ENCODE results near the gene PRELID3B.
"Not testable (repeated sequence)": the region's sequence is repeated elsewhere in the genome, so short reads cannot be mapped to it uniquely, and the experiment has no call there.

PRELID3B gene

GRCh38 chr20:59047938-59048680 is 5.5 kb upstream of the PRELID3B start:
- DNase-seq, result no peak

GRCh38 chr20:59046862-59047261 is 4.3 kb upstream of the PRELID3B start:
- no peak for DNase-seq

GRCh38 chr20:59044796-59045195 is 2.2 kb upstream of the PRELID3B start:
- no peak for DNase-seq

- no peak for DNase-seq
Observed at GRCh38 chr20:59044295-59044694, 1.7 kb upstream of the PRELID3B start.

GRCh38 chr20:59043698-59044097 is 1.1 kb upstream of the PRELID3B start:
- DNase-seq, result no peak

GRCh38 chr20:59042796-59043631 is 428 bp upstream of the PRELID3B start:
- peak; percentile 95 for DNase-seq

- DNase-seq, result not testable (repeated sequence)
Observed at GRCh38 chr20:59041487-59041886, 1.1 kb downstream of the PRELID3B start.

- no peak for DNase-seq
Observed at GRCh38 chr20:59040667-59041066, 1.9 kb downstream of the PRELID3B start.

GRCh38 chr20:59039233-59039632 is 3.4 kb downstream of the PRELID3B start:
- DNase-seq, result no peak

- DNase-seq, result no peak
Observed at GRCh38 chr20:59037386-59037785, 5.2 kb downstream of the PRELID3B start.

- no peak for DNase-seq
Observed at GRCh38 chr20:59035381-59035780, 7.2 kb downstream of the PRELID3B start.

GRCh38 chr20:59033616-59034165 is 8.9 kb downstream of the PRELID3B start:
- no peak for DNase-seq

GRCh38 chr20:59033093-59033492 is 9.5 kb downstream of the PRELID3B start:
- no peak for DNase-seq

GRCh38 chr20:59032713-59033059 is 9.9 kb downstream of the PRELID3B start:
- DNase-seq, result no peak

GRCh38 chr20:59032023-59032712 is 10.4 kb downstream of the PRELID3B start, which contains the start of gene ATP5F1E:
Gene ATP5F1E, minus strand, starts transcription at chr20:59032335. Its CDS starts 84 bp downstream, at chr20:59032251.
- DNase-seq, result peak; percentile 97

- peak; percentile 54 for DNase-seq
Observed at GRCh38 chr20:59031564-59032022, 11.0 kb downstream of the PRELID3B start.

GRCh38 chr20:59030911-59031563 is 11.5 kb downstream of the PRELID3B start:
- no peak for DNase-seq

- DNase-seq, result no peak
Observed at GRCh38 chr20:59028812-59029211, 13.8 kb downstream of the PRELID3B start.

GRCh38 chr20:59027741-59028320 is 14.8 kb downstream of the PRELID3B start:
- no peak for DNase-seq

- no peak for DNase-seq
Observed at GRCh38 chr20:59026904-59027740, 15.5 kb downstream of the PRELID3B start.

- no peak for DNase-seq
Observed at GRCh38 chr20:59025511-59025910, 17.1 kb downstream of the PRELID3B start.
